NCI-H345 (cell line): ENCODE results near the gene PSMC1.
"Not testable (repeated sequence)": the region's sequence is repeated elsewhere in the genome, so short reads cannot be mapped to it uniquely, and the experiment has no call there.

ENCODE experiments used
- DNase-seq: peaks from one replicate; lab custom pipeline; 2025; lab: John Stamatoyannopoulos, UW

Gene PSMC1

DNA sequence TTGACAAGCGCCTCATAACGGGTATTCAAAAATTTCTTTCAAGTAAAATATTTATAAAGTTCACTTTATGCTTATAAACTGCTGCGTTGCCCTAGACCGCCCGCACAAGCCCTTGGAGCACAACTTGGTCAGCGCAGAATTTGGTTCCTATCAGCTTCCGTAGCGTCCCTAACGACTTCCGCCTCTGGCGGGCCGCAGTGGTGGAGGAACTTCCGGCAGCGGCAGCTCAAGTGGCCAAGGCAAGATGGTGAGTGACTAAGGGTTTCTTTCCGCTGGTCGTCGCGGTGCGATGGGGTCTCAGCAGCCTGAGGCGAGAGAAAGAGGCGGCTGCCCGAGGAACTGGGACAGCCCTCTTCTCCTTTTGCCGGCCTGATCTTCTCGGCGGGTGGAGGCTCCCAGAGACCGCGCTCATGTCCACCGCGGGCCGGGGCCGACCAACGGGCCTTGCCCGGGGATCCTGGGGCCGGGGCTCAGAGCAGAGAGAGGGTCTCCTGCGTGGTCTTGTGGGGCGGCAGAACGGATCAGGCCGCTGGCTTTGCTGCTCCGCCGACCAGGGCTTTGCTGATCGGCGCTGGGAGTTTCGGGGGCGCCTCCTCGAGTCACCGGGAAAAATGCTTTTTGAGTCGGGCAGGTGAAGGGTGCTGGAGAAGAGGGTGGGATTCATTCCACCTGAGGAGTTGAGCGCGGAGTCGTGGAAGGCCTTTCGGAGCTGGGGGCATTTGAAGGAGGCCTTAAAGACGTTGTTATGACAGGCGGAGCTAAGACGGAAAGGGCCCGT is at the start of gene PSMC1:
TSS of gene PSMC1 (plus strand) at position 200 of the 778 bp plus-strand sequence. CDS start at position 245, 45 bp downstream.
- peak; percentile 95 for DNase-seq

DNA sequence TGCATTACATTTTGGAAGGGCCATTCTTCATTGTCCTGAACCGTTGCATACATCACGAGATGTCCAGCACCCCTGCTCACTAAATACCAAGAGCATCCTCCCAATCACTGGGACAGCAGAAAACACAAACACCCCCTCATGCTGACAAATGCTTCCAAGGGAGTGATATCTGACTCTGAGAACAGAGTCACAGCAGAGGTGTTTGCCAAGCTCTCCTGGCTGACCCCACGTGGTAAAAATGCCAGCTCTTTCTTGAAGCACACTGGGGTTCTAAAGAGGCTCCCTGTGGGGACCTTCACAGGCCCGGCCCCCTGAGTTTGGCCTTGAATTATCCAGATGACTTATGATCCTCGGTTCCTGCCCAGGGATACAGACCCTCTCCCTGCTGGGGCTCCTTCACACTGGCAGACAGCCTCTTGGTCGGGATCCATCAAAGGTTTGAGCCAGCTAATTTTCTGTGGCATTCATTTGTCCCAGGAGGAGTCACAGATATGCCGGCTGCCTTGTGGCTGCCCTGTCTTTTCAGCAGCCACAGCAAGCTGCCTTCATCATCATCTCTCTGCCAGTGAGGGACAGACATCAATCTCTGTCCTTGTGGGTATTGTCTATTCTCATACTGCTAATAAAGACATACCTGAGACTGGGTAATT is 43.1 kb upstream of the PSMC1 start:
- no peak for DNase-seq

DNA sequence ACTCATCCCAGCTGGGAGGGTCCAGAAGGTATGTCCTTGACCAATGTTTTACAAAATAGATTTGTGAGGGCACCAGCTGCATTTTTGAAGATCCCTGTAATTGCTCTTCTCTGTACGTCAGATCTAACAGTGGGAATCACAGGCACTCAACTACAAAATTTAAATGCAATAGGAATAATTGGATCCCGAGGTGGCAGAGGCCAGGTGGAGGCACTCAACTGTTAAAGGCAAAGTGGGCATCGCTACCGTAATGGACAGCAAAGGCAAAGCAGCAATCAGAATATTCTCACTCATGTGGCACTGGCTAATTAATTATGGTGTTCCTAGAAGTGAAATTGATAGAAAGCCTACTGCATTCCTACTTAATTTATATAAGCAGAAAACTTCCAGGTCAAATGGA is 27.9 kb upstream of the PSMC1 start:
- DNase-seq: no peak

DNA sequence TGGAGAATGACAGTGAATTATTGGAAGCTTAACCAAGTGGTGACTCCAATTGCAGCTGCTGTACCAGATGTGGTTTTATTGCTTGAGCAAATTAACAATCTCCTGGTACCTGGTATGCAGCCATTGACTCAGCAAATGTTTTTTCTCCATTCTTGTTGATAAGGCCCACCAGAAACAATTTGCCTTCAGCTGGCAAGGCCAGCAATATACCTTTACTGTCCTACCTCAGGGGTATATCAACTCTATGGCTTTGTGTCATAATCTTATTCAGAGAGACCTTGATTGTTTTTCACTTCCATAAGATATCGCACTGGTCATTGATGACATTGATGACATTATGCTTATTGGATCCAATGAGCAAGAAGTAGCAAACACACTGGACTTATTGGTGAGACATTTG is 26.4 kb upstream of the PSMC1 start:
- DNase-seq: not testable (repeated sequence)

DNA sequence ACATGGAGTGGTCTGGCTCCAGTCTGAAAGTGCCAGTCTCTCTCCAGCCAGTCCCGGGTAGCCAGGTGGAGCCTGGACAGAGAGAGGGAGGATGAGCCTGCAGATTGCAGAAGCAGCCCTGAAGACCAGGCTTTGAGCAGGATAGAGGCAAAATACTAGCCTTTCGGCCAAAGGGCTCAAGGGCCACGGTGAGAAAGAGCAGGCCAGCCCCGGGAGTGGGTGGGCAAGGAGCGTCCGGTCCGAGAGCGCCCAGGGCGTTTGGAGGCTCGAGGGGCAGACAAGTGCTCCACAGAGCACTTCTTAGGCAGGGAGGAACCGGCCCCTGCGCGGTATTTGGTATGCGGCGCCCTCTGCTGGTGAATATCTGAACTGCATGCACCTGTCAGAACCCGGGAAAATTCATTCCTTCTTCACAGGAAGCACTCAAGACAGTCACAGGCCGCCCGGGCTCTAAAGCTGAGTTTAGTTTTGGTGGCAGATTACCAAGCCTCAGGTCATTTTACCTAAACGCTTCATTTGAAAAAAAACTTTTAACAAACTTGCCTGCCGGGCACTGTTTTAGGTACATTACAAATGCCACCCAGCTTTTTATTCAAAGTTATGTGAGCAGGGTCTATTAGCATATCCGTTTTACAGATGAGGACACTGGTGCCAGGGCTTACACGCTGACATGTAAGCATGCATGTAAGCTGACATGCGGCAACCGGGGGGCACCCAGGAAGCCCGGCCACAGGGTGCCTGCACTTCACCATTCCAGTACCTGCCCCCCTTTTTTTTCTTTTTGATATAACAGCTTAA is 21.0 kb upstream of the PSMC1 start:
- peak; percentile 65 for DNase-seq

DNA sequence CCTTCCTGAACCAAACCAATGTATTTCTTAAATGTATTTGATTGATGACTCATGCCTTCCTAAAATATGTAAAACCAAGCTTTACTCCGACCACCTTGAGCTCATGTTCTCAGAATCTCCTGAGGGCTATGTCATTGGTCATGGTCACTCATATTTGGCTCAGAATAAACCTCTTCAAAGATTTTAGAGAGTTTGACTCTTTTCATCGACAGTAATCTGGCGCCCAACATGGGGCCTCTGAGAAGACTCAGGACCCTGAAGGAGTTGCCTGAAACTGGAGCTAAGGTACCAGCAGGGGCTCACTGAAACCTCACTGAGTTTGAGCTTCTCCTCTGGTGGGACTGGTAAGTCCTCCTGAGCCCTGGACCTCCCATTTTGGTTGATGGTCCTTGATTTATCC is 17.2 kb upstream of the PSMC1 start:
- no peak for DNase-seq

DNA sequence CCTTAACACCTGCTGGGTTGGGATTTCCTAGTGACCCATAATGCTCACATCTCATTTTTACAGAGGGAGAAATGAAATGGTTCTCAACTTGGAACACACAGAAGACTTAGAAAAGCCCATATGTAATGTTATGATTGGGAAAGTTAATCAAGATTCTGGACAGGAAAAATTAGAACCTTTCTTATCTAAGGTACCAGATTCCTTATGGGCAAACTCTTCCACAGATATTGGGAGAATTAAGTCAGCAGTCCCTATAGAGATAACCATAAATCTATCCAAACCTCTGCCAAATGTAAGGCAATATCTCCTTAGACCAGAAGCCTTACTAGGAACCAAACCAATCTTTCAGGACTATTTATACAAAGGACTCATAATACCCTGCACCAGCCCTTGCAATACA is 13.9 kb upstream of the PSMC1 start:
- no peak for DNase-seq

DNA sequence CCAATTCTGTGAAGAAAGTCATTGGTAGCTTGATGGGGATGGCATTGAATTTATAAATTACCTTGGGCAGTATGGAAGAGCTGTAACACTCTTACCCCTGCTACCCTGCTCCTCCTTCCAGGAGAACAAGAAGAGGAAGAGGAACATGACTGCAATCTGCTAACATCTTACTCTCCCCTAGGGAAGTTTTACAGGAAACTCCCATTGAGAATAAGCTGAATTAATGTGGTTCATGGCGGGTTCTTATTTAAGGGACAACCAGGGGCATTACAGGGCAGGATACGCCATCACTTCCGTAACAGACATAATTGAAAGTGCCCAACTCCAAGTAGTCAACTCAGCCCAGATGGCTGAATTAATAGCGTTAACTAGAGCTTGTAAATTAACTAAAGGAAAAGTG is 9.4 kb upstream of the PSMC1 start:
- DNase-seq: no peak

DNA sequence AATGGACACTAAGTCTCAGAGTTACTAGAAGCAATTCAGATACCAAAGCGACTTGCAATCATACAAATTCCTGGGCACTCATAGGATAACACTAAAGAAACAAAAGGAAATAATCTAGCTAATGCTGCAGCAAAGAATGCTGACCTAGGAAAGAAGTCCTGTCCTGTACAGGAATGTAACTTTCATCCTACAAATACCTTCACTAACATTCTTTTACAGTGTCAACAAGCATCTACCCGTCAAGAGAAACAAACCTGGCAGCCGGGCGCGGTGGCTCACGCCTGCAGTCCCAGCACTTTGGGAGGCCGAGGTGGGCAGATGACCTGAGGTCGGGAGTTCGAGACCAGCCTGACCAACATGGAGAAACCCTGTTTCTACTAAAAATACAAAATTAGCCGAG is 8.9 kb upstream of the PSMC1 start:
- DNase-seq: not testable (repeated sequence)

DNA sequence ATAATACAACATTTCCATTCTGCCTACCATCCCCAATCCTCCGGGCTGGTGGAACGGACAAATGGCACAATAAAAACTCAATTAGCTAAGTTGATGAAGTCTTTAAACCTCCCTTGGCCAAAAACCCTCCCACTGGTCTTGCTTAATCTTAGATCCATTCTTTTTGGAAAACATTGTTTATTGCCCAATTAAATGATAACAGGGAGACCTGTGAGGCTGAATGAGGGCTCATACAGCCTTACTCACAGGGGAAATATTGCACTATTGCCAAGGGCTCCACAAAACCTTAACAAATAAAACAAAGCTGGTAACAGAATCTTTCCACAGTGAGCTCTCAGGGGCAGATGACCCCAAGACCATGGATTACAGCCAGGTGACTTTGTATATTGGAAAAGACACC is 7.8 kb upstream of the PSMC1 start:
- no peak for DNase-seq

DNA sequence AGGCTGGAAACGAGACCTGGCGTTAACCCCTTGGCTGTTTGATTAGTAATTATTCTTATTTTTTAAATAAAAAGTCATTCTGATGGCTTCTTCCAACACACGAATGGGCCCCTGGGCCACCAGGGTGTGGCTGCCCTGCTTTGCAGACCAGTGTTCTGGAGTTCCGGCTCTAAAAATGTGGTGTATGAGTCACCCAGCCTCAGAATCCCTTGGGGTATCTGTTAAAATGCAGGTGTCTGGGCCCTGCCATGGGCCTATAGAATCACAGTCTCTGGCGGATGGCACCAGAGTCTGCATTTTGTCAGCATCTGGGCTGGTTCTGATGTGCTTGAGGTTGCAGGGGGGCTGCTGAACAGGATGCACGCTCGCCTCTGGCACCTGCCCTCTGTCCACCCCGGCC is 2.5 kb upstream of the PSMC1 start:
- no peak for DNase-seq

DNA sequence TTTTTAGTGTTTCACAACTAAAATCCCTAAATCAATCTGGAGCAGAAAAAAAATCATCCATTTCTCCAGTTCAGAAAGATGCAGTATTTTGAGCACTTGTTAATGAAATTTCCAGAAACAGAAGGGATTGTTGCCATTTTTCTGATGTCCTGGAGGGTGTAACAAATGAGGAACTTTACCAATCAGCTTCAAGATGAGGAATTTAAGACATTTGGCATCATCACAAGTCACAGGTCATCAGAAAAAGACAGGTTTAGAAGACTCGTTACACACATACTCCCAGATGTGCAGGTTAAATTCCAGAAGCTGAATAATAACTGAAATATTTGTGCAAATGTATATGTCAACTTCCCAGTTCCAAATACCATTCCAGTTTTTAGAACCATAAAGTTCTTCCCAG is 482 bp upstream of the PSMC1 start:
- DNase-seq: no peak

DNA sequence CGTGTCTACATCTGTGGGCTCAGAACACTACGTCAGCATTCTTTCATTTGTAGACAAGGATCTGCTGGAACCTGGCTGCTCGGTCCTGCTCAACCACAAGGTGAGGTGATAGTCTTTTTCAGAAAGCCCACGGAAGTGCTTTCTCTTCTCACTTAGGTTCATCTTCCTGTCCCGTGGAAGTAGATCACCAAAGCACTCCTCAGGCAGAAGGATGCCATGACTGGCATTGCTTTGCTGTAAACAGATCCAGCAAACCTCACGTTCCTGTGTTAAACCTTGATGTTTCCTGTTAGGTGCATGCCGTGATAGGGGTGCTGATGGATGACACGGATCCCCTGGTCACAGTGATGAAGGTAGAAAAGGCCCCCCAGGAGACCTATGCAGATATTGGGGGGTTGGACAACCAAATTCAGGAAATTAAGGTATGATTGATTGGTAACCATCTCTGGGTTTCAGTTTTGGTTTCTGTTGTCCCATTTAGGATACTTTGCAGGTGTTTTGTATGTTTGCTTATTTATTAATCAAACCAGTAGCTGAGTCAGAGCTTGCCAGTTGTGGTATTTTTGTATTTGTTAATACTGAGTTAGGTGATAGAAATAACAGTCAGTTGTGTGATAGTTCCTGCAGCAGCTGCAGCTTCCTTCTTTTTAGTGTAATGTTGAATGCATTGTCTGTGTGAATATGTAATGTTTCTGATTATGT is 7.5 kb downstream of the PSMC1 start:
- no peak for DNase-seq

DNA sequence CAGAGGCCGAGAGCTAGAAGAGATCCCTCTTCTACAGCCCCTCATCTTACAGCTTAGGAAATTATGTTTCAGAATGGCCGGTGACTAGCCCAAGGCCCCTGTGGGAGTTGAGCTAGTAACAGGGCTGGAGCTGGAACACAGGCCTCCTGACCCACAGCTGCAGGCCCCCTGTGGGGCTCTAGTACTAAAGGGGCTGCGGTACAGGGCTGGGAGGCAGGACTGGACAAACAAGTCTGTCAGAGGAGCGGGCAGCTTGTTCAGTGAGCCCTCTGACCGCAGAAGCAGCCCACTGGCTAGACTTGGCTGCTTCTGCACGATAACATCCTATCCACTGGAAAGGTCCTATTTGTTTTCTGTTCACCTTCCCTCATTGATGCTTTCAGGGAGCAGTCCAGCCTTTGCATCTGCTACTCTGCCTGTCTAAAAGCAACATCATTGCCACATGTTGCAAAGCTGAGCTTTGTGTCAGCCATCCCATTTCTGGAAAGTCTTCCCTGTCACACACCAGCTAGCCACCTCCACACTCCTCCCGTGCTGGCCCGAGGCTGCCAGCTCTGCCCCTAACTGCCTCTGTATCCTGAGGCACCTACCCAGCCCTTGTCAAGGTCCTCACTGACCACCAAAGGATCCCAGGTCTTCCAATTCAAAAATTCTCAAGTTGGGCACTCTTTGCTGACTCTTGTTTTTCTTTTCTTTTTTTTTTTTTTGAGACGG is 10.2 kb downstream of the PSMC1 start:
- DNase-seq: no peak

DNA sequence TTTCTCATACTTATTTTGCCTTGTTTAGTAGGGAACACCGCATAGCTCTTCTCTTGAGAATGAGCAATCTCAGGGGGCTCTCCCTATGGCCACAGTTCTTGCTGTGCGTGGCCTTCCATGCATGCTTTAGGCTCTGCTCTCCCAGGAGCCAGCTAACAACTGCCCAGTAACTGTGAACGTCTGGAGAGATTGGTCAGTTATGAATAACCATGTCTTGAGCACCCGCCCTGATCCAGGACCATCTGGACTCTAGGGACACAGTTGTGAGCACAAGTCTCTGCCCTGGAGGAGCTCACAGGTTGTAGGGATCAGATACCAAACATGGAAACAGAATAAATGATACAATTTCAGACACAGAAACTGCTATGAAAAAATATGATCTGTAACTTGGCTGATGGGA is 12.1 kb downstream of the PSMC1 start:
- DNase-seq: no peak

DNA sequence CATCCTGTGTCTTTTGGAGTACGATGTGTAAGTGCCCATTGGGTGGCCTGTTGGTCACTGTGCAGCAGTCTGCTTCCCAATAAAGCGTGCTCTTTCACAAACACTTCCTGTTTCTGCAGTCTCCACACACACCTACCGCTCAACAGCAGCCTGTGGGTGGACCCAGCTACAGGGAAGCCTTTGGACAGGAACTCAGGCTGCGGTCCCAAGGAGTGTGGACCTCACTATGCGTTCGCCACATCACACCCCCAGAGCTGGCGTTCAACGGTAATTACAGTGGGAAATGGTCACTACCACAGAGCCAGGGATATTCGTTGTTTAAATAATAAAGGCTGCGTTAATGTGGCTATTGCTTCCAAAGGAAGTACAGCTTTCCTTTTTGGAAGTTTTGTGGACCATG is 16.2 kb downstream of the PSMC1 start:
- DNase-seq: no peak

DNA sequence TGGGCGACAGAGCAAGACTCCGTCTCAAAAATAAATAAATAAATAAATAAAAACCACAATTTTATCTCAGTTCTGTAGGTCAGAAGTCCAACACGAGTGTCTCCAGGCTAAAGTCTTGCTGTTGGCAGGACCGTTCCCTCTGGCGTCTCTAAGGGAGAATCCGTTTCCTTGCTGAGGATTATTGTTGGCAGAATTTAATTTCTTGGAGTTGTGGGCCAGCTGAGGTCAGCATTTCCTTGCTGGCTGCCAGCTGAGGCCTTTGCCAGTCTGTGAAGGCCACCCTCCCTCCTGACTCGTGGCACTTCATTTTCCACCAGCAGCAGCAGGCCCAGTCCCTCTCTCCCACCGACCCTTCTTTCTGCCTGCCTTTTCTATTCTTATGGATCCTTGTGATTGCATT is 17.2 kb downstream of the PSMC1 start:
- DNase-seq: no peak

DNA sequence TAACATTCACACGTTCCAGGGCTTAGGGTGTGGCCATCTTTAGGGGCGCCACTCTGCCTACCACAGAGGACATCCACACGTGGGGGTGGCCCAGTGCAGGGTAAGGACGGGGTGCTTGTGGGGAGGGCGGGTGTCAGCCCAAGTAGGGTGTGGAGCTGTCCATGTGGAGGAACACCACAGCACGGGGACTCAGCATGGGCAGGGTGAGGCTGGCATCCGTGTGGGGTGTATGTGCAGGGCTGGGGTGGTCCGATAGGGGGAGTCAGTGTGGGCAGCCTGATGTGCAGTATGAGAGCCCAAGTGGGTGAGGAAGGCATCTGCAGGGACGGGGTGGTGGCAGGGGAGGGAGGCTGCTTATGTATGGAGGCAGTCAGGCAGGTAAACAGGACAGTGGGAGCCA is 17.7 kb downstream of the PSMC1 start:
- DNase-seq: no peak

DNA sequence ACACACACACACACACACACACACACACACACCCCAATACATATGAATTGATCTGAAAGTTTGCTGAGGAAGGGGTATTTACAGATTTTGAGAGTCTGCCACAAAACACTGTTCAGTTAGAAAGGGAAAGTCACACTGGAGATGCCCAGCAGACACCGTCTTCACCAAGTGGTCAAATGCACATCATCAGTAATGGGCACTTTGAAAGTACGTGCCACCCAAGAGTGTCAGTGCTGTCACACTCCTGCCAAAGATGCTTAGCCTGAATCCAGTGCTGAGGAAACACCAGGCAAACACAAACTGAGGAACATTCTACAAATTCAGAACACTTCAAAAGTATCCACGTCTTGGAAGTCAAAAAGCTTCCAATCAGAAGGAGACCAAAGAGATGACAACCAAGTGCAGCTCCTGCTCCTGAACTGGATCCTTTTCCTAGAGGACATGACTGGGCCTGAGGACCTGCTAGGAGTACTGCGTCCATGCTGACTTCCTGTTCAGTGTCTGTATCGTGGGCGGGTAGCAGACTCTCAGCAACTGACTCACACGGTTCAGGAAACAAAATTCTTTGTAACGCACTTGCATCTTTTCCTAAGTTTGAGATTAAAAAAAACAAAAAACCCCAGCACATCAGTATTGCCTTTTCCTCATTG is 18.6 kb downstream of the PSMC1 start:
- no peak for DNase-seq

DNA sequence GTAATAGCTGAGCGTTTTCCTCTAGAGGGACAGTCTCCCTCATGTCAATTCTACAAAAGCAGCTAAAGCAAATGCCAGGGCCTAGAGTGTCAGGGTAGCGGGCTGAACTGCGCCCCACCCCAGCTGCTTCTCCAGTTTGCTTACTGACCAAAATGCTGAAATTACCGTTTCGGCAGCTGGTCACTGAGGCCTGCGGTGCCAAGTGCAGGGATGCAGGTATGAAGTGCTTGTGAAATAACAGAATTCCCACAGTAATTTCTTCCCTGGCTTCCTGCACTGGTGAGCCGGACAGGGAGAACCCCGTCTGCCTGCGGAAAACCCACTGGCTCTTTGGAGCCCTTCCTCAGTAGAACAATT is 19.1 kb downstream of the PSMC1 start:
- DNase-seq: no peak

DNA sequence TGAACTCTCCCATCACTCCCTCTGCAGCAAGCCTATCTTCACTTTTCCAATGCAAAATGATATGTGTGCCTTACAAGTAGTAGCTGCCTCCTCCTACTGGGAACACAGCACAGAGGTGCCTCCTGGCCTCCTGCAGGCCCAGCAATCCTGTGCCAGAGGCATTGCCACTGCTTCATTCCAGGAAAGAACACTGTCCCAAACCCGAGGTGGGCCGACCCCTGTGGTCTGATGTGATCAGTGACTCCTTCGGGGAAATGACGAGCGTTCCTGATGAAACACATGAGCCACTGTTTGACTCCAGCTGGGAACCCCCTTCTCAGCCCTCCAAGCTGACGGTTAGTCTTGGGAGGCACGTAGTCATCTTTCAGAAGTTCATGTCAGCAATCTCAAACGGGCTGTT is 19.5 kb downstream of the PSMC1 start:
- DNase-seq: no peak
